HG03095 (cell line): ENCODE measurements around the gene LEF1.
"Not testable (repeated sequence)": the region's sequence is repeated elsewhere in the genome, so short reads cannot be mapped to it uniquely, and the experiment has no call there.

Experiments used
- ATAC-seq: cut with Tn5 transposase; IDR thresholded peaks from one replicate; pipeline ENCODE4 v1.9.1; 2021; ENCODE audit warnings: moderate library complexity; ENCODE audit not compliant: unreplicated experiment

LEF1 gene

GRCh38 chr4:108070775-108071174, 98.0 kb downstream of the LEF1 start:
- no peak for ATAC-seq

GRCh38 chr4:108068442-108068841, 100.3 kb downstream of the LEF1 start:
- ATAC-seq = no peak

- ATAC-seq = no peak
Observed at GRCh38 chr4:108060686-108061321, 107.9 kb downstream of the LEF1 start.

- no peak for ATAC-seq
Observed at GRCh38 chr4:108060164-108060563, 108.6 kb downstream of the LEF1 start.

- no peak for ATAC-seq
Observed at GRCh38 chr4:108058685-108059440, 109.9 kb downstream of the LEF1 start.

- ATAC-seq = no peak
Observed at GRCh38 chr4:108056418-108056817, 112.3 kb downstream of the LEF1 start.

- no peak for ATAC-seq
Observed at GRCh38 chr4:108055787-108056186, 112.9 kb downstream of the LEF1 start.

- ATAC-seq = no peak
Observed at GRCh38 chr4:108054025-108054638, 114.6 kb downstream of the LEF1 start.

- ATAC-seq = peak; percentile 96
Observed at GRCh38 chr4:108053251-108053711, 115.5 kb downstream of the LEF1 start.

- ATAC-seq = no peak
Observed at GRCh38 chr4:108052558-108053120, 116.1 kb downstream of the LEF1 start.

GRCh38 chr4:108051343-108051742, 117.4 kb downstream of the LEF1 start:
- ATAC-seq = no peak

- ATAC-seq = not testable (repeated sequence)
Observed at GRCh38 chr4:108050166-108051111, 118.3 kb downstream of the LEF1 start.

- no peak for ATAC-seq
Observed at GRCh38 chr4:108049406-108049805, 119.3 kb downstream of the LEF1 start.

GRCh38 chr4:108048997-108049396, 119.7 kb downstream of the LEF1 start:
- no peak for ATAC-seq

GRCh38 chr4:108048157-108048556, 120.6 kb downstream of the LEF1 start:
- ATAC-seq = no peak

- no peak for ATAC-seq
Observed at GRCh38 chr4:108047199-108047598, 121.5 kb downstream of the LEF1 start.

- ATAC-seq = no peak
Observed at GRCh38 chr4:108045687-108046024, 123.1 kb downstream of the LEF1 start.

GRCh38 chr4:108044951-108045686, 123.6 kb downstream of the LEF1 start:
- no peak for ATAC-seq

- ATAC-seq = no peak
Observed at GRCh38 chr4:108043526-108043925, 125.2 kb downstream of the LEF1 start.

GRCh38 chr4:108042927-108043326, 125.8 kb downstream of the LEF1 start:
- ATAC-seq = no peak
